HG03571 (cell line): Measurements from ENCODE around the gene IFT27.
A peak's percentile ranks its signal among the peaks of the same experiment; 100 is the strongest.

ENCODE experiments used
- ATAC-seq: cut with Tn5 transposase; IDR thresholded peaks from one replicate; pipeline ENCODE4 v1.9.1; 2021; ENCODE audit not compliant: unreplicated experiment

IFT27 gene, protein sequence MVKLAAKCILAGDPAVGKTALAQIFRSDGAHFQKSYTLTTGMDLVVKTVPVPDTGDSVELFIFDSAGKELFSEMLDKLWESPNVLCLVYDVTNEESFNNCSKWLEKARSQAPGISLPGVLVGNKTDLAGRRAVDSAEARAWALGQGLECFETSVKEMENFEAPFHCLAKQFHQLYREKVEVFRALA

GRCh38 chr22:36775964-36776669 is at the start of gene IFT27:
TSS of gene IFT27 (minus strand) at chr22:36776119. CDS start at chr22:36775707, 412 bp downstream.
- peak; percentile 86 for ATAC-seq

GRCh38 chr22:36824655-36825054 is 48.7 kb upstream of the IFT27 start:
- ATAC-seq: no peak

GRCh38 chr22:36823186-36823839 is 47.4 kb upstream of the IFT27 start:
- no peak for ATAC-seq

DNA sequence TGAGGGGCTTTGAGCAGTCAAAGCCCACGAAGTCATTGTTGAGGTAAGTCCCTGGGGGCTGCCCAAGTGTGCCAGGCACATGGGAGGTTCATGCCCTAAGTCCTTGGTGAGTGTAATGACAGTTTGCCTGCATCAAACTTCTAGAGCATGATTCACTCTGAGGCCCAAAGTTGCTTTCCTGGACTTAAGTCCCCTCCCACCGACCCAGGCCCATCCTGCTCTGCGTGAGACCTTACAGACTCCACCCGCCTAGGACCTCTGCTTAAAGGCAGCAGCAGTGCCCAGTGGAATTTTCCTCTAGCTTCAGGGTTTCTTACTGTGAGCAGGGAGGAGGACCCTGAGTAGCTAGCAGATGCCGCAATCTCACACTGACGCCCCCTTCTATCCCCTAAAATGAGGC is 46.7 kb upstream of the IFT27 start:
- no peak for ATAC-seq

- ATAC-seq: no peak
These were observed 43.2 kb upstream of the IFT27 start for GRCh38 chr22:36819112-36819511.

GRCh38 chr22:36818010-36818642 is 42.2 kb upstream of the IFT27 start:
- ATAC-seq: no peak

- ATAC-seq: no peak
These were observed 41.6 kb upstream of the IFT27 start for GRCh38 chr22:36817525-36817848.

DNA sequence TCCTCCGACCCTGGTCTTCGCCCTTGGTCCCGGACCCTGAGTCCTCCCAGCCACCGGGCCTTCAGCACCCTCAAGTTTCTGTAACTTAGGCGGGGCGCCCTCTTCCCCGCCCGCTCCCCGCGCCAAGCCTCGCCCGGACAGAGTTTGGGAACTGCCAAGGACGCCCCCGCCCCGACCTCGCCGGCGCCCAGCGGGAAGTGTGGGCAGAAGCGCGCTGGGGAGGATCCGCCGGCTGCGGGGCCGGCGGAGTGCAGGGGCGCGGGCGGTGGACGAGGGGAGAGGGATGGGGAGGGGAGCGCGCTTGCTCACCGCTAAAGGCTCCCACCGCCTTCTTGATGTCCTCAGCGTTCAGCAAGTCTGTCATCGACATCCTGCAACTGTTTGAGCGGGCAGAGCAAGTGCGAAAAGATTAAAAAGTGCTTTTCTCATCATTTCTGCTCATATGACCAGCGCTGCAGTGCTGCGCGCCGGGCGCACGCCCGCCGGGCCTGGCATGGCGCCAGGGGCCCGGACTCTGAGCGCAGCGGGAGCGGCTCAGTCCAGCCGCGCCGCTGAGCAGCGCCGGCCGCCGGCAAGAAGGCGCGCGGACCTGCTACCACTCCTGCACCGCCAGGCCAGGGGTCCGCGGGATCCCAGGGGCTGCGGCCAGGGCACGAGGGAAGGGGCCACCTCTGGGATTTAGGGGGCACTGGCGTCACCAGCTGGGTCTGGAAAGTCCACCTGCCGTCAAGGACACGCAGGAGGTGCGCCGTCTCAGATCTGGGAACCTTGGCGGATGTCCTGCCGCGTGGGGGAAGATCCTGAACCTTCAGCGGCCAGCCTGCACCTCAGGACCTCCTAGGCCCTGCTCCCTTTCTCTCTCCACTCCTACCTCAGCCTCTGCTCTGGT is 41.0 kb upstream of the IFT27 start, which contains the start of gene PVALB:
Gene PVALB, minus strand, starts transcription at position 400 of the 889 bp plus-strand sequence. Its CDS starts 30 bp downstream, at position 370.
- ATAC-seq: no peak

DNA sequence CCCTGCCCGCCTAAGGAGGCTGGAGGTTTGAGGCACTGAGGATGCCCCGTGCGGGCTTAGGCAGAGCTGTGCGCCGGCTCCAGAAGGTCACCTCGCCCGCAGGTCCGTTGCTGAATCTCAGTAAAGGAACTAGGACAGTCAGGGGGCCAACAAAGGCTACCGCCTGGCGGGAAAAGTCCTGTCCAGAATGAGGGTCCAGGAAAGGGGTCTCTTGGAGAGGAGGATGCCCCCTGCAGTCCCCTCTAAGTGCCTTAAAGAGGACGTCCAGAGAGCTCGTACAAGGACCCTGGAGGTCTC is 40.4 kb upstream of the IFT27 start:
- ATAC-seq: no peak

- ATAC-seq: no peak
These were observed 39.8 kb upstream of the IFT27 start for GRCh38 chr22:36815558-36816338.

GRCh38 chr22:36814801-36815200 is 38.9 kb upstream of the IFT27 start:
- ATAC-seq: no peak

- ATAC-seq: no peak
These were observed 35.3 kb upstream of the IFT27 start for GRCh38 chr22:36811094-36811800.

DNA sequence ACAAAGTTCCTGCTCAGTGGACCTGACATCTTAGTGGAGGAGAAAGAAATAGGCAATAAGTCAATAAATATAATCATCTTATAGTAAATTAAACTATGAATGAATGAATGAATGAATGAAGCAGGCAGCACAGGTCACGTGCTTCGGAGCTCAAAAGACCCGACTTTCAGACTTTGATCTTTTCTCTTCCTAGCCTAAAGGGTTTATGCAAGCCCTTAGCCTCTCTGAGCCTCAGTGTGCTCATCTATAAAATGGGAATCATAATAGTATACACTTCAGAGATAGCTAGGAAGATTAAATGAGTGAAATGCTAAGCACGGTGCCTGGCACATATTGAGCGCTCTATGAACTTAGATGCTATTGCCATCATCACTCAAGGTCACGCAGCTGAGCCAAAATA is 33.4 kb upstream of the IFT27 start:
- no peak for ATAC-seq

DNA sequence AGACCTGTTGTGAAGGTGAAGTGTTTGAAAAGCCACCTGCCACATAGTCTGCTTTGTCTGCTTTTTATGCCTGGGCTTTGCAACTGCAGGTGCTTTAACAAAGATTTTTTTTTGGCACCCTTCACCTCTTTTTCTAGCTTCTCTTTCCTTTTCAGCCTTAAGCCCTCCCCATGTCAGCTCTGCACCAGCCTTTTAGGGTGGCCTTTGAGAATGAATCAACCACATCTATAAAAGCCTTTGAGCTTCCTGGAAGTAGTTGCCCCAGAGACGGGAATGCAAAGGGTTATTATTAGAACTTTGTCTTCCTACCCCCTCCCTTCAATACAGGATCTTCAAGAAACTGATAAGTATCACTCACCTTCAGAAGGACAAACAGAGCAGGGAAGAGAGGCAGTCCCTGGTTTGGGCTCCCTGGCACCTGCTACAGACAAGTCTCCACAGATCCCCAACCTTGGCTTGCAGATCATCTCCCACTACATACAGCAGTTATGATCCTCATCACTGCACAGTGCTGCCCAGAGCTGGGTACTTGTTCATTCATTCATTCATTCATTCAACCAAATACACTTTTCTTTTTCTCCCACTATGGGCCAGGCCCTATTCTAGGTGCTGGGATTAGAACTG is 32.9 kb upstream of the IFT27 start:
- no peak for ATAC-seq

- no peak for ATAC-seq
These were observed 31.7 kb upstream of the IFT27 start for GRCh38 chr22:36807627-36808026.

- no peak for ATAC-seq
These were observed 30.9 kb upstream of the IFT27 start for GRCh38 chr22:36806835-36807234.

GRCh38 chr22:36803358-36803757 is 27.4 kb upstream of the IFT27 start:
- ATAC-seq: no peak

DNA sequence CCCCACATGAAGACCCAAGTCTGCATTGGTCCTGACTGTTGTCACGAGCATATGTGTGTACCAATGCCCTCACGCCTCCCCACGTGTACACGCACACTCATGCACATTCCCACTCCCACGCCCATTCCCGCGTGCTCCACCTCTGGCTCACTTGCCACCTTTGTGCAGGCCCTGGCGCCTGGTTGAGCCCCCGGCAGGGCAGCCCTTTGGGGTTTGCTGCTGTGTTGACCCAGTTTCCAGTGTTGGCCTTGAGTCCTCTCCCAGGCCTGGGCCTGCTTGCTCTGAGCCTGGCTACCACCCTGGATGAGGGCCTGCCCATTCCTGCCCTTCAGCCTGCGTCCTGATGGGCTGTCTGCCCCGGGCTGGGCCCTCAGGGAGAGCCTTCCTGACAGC is 22.8 kb upstream of the IFT27 start:
- ATAC-seq: no peak
